ENCODE measurements around the gene USP40.

Gene USP40

DNA sequence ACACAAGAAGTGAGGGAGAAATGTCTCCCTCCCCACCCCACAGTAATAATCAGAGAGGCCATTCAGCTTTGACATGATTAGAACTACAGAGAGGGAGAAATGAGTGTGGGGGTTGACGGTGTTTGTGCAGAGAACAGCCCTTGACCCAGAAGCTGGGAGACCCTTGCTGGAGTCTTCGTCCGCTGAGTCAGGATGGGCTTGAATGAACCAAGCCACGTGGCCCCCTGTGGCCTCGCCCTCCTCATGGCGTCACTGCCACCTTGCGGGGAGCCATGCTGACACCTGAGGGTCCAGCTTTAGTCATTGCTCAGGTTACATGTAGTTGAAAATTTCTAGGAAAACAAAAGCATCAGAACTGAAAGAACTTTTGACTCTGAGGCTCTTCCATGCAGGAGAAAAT lies 111.1 kb downstream of the USP40 start:
- DNase-seq: no peak

DNA sequence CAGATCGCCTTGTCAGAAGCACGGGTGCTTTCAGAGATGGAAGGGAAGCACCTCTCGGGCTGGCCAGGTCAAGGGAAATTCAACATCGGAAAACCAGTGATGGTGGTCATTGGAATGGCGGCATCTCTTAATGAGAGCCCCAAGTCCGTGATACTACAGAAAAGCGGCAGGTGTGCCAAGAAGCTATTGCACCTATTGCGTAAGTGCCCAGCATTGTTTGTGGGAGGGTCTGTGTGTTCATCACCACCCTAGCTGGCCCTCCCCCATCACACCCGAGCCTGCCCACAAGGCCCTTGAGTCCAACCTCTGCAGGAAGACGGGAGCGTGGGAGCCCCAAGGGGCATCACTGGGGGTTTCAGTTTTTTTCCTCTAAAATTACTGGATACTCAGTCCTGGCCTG lies 111.6 kb downstream of the USP40 start:
- DNase-seq: no peak

DNA sequence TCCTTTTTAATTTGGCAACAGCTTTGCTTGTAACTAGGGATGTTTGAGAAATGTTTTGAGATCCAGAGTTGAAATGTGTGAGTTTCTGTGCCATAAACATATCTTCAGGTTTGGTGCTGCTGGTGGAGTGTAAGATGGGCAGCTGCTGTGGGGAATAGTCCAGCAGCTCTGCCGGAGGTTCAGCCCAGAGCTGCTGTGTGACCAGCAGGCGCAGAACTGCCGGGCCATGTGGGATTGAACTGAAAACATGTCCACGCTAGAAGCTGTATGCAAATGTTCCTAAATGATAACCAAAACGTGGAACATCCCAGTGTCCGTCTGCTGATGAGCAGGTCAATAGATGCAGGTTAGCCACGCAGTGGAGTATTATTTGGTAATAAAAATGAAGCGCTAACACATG lies 112.7 kb downstream of the USP40 start:
- DNase-seq: no peak

DNA sequence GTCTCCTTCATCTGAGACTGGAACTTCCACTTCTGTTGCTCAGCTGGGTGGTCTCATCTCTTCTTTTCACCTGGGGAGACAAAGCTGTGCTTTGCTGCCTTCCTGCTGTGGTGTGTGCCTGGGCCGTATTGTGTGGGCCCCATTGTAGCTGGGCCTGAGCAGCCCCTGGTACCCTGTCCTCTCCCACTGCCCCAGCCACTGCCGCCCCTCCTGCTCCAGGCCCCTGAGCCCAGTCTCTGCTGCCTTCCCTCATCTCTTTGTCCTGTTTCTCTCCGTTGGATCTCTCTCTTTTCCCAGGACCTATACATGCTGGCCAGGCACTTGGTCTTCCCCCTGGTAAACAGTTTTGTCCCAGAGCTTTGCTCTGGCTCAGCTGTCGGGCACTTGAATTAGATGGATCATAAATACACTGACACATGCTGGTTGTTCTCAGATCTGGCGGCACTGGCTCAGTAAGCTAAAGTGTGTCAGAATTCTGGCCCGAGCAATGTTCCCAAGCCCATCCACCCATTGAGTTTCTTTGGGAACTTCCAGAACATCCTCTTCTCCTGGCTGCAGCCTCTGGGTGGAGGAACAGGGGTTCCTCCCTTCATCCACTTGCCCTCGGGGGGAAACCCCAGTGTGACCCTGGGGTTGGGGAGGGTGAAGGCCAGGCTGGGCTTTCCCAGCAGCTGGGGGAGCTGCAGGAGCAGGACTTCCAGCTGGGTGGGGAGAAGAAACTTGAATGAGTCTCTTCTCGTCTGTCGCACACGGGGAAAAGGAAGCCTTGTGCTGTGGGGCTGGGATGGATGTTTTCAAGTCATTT lies 113.3 kb downstream of the USP40 start:
- DNase-seq: no peak

DNA sequence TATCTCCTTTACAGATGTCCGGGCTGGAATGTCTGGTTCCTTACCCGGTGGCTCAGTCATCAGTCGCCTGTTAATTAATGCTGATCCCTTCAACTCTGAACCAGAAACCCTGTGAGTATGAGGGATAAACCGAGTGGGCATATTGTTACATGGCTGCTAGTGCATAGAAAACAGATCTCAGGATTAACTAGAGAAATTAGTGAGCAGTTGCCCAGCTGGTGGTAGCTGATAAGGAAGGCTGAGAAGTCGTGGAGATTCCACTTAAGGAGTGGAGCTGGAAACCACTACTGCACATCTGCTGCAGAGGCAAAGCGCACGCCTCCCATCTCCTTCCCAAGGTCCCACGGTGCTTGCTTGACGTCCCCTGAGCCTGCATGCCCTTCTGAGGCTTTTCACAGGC lies 114.6 kb downstream of the USP40 start:
- no peak for DNase-seq

DNA sequence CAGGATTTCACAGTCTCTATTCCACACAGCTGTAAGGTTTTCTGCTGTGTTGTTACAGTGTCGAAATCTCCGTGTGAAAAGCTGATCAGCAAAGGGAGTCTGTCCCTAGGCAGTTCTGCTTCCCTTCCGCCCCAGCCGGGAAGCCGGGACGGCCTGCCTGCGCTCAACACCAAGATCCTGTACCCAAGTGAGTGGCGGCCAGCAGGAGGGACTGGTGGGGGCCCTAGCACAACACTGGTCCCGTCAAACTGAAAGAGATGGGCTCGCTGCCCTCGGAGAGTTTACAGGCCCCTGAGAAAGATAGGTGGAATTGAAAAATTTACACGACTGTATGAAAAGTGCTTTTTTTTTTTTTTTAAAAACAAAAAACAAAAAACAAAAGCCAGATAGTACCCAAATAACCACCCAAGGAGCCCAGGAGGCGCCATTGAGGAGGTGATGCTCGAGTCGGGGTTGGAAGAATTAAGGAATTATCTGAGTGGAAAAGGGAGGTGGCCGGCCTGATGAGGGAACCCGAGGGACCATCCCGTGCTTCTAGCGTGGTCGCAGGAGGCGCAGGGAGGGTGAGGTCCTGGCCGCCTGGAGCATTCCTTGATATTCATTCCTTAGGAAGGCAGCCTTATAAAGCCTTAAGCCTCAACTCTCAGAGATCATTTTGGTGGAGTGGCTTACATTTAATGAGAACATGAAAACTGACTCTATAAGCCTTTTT lies 115.6 kb downstream of the USP40 start:
- no peak for DNase-seq

DNA sequence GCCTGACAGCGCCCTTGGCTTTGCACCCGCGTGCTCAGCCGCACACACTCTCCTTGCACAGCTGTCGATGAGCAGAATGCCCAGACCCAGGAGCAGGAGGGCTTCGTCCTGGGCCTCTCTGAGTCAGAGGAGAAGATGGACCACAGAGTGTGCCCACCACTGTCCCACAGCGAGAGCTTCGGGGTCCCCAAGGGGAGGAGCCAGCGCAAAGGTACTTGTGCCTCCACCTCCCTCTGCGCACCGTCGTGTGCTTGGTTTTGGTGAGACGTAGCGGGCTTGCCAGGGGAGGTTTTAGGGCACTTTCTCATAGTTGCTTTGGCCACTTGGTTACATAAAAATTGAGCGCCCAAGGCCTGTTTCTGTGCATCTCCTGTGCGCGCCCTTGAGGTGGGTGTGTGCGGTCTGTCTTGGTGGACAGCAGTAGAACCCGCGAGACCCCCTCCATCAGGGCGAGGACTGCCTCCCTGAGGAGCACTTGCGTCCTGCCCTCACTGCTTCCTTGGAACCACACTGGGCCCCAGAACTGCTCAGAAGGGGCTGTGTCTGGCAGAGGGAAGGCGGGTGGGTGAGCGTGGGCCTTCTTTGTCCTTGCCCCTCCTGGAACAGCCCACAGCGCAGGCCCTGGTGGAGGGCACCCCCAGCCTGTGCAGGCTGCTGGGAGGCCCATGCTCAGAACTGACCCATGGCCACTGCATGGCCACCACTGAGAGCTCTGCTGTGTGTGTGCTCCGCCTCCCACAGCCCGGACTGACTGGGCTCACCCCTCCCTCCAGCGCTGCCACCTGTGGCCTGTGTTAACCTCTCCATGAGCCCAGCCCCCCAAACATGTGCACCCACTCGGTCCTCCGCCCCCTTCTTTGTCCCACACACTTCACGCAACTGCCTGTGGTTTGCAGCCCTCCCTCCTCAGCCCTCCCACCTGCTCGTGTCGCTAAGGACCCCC lies 116.4 kb downstream of the USP40 start:
- DNase-seq: no peak

DNA sequence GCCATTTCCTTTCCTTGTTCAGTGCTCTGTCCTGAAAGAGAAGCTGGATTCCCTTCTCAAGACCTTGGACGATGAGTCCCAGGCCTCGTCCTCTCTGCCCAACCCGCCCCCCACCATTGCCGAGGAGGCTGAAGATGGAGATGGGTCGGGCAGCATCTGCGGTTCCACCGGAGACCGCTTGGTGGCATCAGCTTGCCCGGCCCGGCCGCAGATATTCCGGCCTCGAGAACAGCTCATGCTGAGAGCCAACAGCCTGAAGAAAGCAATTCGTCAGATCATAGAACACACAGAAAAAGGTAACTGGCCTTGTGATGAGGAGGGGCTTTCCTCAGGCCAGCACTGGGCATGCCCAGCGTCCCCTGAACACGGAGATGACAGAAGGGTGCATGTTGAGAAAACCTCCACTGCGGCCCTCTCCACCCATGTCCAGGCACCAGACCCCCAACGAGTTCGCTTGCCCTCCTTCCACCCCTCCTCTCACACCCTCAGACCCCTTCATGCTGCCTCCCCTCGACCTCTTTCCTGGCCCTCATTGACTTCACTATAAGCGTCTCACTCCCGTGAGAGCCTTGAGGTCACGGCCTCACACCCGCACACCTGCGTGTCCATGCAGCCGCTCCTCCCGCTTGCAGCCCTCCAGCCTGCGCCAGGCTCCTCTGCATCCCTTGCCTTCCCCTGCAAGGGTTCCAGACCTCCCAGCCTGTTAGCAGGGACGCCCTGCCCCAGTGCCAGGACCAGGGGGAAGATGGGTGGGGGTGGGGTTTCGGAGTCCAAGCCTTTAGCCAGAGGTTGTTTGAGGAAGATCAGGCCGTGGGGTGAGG lies 117.3 kb downstream of the USP40 start:
- DNase-seq: no peak

DNA sequence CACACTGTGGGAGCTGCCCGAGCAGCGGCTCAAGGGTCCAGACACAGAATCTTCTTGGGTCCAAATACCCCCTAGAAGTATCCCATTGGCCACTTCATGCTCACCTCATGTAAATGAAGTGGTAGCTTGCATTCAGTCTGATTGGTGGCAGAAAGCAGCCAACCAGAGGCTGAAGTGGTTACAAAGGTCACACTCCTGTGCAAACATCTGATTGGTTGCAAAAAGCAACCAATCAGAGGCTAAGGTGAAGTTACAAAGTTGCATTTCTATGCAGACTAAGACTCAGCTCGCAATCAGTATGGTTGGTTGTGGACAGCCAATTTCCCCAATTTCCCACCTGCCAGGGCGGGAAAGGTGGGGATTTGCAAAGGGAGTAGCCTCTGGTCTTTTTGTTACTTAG lies 118.0 kb downstream of the USP40 start:
- no peak for DNase-seq

DNA sequence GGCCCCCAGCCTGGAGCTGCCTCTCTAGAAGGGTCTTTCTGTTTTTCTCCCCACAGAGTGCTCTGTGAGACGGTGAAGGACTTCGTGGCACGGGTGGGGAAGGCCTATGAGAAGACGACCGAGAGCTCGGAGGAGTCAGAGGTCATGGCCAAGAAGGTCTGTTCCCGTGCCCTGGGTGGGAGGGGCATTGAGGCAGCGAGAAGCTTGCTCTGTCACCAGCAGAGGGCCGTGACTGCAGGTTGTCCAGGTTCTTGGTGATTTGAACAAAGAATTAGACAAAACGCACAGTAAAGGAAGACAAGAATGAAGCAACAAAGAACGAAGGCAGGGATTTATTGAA lies 118.4 kb downstream of the USP40 start:
- DNase-seq: no peak

DNA sequence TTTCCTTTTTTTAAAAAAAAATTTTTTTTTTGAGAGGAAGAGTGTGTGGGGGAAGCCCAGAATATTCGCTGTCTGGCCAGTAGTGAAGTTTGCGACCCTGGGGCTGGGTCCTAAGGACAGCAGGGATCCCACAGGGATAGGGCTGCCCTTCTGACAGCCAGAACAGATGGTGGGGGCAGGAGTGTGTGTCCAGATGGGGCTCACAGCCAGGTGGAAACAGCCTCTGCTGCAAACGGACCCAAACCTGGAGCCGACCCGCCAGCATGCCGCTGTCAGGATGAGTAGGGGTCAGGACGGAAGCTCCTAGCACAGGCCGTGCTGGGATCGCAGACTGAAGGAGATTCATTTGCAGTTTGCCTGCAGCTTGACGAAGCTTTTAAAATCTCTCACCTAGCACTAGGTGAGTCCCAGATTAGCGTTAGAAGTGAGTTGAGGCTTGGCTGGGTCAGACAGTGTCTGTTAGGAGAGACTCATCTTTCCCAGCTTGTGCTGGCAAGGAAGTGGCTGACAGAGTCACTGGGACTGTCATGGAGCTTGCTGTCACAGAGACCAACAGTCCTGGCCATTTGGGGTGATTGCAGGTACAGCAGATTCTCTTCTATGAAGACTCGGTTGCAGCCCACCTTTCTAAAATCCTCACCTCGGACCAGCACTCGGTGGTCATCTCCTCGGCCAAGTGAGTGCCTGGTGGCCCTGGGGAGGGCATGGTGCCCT lies 118.9 kb downstream of the USP40 start:
- no peak for DNase-seq

DNA sequence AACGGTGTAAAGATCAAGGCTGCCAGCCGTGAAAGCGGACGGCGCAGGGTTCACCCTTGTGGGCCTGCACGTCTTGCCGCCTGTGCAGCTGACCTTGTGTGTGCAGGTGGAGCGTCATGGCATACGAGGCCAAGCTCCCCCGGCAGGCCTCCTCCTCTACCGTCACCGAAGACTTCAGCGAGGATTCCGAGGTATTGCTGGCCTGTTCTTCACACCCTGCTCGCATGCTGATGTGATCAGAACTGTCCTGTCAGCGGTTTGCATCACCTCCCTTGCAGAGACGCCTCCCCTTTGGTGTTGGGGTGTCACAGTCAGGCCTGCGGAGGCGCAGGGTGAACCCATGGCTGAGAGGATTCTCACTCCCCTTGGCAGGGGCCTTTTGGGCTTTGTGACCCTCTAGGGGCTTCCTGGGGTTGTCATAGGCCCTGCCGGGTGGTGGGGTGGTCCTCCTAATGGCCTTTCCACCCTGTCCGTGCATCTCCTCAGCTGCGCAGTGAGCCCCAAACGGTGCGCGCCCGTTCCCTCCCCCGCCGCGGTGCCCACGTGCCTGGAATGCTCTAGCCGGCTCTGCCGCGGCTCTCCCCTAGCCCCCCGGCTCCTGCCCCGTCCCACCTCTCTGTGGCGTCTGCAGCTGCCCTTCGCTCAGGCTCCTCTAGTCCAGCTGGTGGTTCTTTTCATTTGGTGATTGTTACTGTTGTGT lies 119.8 kb downstream of the USP40 start:
- no peak for DNase-seq

DNA sequence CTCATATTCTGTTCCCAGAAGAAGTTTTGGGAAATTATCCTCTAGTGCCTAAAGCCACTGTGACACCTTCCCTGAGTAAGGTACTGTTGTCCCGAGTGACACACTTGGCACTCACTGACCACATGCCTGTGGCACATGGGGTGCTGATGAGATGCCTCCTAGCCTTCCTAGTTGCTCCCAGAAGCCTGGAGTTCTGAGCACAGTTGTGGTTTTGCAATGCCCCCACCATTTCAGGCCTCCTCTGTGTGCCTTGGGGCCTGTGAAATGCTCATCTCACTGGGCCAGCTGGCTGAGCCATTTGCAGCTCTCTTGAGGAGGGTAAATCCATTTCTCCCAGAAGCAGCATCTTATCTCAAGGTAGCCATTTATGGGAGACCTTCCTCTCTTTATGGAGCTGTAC lies 120.5 kb downstream of the USP40 start:
- no peak for DNase-seq

DNA sequence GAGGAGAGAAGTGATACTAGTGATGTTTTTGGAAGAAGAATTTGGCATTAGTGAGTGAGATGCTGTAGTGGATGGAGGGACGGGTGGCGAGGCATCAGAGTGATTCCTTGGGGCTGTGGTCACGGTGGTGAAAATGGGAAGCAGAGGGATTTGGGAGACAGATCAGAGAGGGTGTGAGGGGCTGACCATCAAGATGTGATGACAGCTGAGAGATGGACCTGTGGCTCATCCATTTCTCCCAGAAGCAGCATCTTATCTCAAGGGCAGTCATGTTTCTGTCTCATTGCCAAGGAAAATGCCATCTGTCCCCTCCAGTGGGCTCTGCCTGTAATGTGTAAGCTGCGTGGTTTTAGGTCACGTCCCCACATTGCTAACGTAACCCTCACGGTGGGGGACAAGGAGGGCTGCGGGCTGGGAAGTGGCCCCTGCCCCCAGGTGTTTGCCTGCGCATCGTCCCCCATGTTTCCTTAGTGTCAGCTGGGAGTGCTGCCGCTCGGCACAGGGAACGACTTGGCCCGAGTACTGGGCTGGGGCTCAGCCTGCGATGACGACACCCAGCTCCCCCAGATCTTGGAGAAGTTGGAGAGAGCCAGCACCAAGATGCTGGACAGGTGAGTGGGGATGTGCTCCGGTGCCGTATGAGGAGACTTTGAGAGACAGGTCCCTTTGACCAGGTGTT lies 121.3 kb downstream of the USP40 start:
- no peak for DNase-seq

DNA sequence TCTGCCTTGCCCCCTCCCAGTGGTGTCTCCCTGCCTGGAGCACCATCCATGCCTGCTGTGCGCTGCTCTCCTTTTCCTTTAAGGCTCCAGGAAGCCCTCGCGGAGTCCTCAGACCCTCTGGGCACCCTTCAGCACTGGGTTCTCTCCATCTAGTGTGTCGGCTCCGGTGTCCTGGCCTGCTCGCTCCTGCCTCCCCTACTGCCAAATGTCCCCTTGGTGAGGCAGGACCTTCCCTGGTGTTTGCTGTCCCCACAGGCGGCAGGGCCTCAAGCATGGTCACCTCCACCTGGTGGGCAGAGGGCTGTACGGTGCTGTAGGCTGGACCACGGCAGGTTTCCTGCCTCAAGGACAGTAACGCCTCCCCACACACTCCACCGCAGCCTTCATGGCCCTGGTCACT lies 122.1 kb downstream of the USP40 start:
- no peak for DNase-seq

DNA sequence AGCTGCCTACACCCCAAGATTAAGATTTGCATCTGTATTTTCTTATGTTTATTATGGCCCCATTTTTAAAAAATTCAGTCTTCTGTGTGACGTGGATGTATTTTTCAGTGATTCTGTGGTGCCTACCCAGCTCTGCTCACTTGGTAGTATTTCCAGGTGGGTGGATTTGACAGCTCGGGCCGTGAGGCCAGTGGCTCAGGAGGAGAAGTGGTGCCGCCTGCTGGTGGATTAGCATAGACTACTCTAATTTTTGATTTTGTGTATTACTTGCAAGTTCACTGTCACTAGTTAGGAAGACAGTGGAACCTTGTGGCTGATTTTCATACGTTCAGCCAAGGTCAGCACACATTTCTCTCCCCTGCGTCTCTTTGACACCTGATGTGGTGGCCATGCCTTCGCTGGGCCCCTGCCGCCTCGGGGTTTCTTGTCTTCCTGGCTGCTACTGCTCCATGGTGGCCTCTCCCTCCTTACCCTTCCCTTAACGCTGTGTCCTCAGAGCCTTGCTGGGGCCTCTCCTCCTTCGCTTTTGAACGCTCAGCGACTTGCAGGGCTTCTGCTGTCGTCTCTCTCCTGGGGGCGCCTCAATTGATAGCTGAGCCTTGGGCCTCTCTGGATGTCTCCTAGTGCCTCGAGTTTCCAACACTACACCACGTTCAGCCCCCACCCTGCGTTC lies 122.9 kb downstream of the USP40 start:
- no peak for DNase-seq

DNA sequence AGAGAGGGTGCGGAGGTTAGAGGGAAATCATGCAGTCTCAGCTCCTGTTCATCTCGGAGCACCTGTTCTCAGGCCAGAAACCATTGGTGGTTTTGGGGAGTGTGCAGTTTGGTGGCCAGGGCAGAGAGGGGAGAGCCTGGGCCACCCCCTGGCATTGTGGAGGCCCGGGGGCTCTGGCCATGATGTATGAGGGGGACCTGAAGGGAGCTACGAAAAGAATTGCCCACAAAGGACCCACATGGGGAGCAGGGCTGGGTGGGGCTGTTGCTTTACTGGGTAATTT lies 124.6 kb downstream of the USP40 start:
- DNase-seq: no peak

DNA sequence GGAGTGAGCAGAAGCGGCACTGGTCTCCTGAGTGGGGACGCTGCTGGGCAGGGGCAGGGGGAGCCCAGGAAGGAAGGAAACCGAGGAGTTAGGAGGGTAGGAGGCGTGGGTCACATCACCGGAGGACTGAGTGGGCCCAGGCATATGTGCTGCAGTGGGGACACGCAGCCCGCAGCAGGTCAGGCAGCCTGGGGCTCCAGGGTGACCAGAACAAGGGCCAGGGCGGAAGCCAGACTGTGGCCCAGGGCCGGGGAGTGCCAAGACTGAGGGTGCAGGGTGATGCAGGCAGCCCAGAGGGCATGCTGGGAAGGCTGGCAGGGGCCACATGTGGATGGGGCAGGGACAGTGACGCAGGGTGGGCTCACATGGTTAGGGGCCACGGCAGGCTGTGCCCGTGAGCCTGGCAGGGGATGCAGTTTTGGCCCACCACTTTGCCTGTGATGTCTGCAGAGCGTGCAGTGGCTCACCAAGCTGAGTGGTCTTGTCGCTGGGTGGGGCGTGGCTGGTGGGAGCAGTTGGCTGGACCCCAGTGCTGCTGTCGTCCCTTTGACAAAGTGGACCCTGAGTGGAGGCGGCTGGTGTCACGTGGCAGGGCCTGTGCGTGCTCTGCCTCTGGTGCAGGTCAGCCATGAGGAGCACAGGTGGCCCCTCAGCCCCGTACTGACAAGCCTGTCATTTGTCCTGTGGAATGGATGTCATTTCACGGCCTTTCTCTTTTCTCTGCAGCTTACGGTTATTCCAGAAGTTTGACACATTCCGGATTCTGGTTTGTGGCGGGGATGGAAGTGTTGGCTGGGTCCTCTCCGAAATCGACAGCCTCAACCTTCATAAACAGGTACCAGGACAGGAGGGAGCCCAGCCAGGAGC lies 125.2 kb downstream of the USP40 start:
- no peak for DNase-seq

DNA sequence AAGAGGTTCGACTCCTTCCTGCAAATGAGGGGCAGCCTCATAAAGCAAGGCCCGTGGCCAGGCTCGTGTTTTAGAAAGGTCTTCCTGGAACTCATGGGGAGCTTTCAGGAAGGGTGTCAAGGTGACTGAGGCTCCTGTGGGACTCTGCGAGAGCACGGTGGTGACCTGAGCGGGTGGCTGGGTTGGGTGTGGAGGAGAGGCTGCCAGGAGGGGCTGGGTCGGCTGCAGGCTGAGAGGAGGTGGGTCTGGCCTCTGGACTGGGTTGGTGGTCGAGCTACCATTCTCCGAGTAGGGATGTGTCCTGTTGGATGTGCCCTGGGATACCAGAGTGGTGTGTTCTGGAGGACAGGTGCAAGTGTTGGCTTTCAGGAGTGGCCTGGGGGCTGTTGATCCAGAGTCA lies 125.9 kb downstream of the USP40 start:
- DNase-seq: no peak
